NCI-H2081 treated with DMSO at 0.1 percent for 48 hours (cell line): Measurements from ENCODE around the gene TOP2A.

Experiments used
- DNase-seq: peaks from one replicate; lab custom pipeline; 2025; lab: John Stamatoyannopoulos, UW

TOP2A gene

DNA sequence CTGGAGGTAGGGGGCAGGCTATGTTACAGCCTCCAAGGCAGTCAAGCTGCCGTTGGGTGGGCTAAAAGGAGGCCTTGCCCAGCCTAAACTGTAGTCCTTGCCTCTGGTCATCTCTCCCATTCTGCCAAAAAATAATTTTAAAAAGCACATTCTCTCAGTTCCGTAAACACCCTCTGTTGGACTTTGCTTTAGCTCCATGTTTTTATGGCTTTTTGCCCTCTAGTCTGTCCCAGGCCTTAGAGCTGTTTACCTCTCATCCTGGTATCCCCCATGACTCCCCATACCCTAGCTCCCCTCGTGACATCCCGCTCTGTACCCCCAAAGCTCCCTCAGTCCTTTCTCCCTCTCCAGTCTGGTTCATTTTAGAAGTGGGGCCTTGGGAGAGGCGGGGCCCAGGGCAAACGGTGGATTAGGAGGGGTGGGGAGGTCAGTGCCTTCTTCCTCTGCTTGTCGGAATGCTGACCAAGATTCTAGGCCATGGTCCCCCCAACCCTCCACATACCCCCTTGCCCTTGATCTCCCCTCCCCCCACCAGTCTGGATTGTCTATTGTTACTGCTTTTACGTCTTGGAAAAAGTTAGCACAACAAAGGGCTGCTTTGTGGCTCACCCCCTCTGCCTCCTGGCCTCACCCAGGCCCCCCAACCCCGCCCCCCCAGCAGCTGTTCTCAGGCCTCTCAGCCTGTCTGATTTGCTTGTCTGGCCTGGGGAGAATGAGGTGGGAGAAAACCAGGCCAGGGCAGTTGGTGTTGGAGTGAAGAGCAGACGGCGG lies 71.5 kb downstream of the TOP2A start:
- DNase-seq = no peak

DNA sequence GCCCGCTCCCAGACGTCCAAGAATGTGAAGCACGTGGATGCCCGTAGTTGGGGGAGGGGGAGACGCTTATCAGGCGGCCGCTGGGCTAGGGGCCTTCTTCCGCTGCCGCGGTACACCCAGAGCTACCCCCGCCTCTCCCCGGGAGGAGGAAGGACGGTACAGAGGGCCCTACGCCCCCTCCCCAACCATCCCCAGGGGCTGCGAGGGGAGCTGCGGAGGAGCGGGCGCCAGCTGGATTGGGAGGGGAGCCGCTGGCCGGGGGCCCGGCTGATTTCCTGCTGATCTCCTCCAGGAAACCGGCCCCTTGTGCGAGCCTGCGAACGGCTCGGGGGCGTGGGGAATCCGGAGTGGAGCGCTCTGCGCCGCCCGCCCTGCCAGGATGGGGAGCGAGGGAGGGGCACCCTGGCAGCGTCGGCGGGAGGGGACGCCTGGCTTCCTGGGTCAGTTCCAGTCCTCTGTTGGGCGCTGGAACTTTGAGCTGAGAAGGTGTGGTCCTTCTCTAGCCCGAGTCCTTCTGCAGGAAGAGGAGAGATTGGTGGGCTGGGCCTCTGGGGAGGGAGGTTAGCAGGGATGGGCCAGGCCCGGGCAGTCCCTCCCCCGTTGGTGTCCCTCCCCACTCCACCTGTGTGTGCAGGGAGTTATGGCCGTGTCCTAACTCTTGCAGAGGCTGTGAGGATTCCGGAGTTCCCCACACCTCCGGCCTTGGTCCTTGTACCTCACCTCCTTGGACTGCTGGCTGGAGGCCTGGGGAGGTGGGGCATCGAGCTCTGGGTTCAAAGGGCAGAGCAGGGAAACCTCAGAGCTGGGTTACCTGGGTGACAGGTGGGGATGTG lies 72.3 kb downstream of the TOP2A start:
- no peak for DNase-seq

- DNase-seq = no peak
These were observed 73.1 kb downstream of the TOP2A start for GRCh38 chr17:40344421-40345160.

- DNase-seq = no peak
These were observed 74.2 kb downstream of the TOP2A start for GRCh38 chr17:40343219-40344119.

DNA sequence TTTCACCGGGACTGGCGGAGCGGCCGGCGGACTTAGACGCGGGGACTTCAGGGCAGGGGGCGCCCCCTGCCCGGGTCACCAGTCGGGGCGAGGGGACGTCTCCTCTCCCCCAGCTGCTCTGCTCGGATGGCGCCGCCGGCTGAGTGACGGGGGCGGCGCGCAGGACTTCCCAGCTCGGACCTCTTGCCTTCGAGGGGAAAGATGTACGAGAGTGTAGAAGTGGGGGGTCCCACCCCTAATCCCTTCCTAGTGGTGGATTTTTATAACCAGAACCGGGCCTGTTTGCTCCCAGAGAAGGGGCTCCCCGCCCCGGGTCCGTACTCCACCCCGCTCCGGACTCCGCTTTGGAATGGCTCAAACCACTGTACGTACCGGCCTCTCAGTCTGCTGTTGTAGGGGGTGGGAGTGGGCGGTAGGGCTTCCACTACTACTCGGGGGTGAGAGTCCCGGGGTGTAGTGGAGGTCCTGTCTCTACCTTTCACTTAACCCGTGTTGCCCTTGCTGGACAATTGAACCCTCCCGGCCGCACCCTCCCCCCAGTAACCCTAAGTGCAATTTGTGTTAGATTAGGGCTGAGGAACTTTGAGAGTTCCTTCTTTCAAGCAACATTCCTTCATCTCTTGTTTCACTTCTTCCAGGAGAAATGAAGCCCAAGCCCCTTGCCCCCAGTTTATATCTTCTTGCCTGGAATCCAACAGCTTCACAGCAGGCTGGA lies 75.0 kb downstream of the TOP2A start:
- DNase-seq = no peak

- DNase-seq = no peak
These were observed 75.7 kb downstream of the TOP2A start for GRCh38 chr17:40341808-40342503.

GRCh38 chr17:40340880-40341807 lies 76.6 kb downstream of the TOP2A start:
- no peak for DNase-seq

GRCh38 chr17:40340327-40340726 lies 77.4 kb downstream of the TOP2A start:
- DNase-seq = no peak

GRCh38 chr17:40338941-40339649 lies 78.6 kb downstream of the TOP2A start:
- no peak for DNase-seq
